GM19099 (cell line): ENCODE results near the gene EFNA5.

Source experiments
- POLR2A ChIP-seq: IDR thresholded peaks from 3 replicates; pipeline ENCODE4 v1.6.1; 2011; ENCODE audit warnings: low read depth; ENCODE audit not compliant: insufficient read length; ENCODE audit errors: extremely low read depth

The EFNA5 gene

DNA sequence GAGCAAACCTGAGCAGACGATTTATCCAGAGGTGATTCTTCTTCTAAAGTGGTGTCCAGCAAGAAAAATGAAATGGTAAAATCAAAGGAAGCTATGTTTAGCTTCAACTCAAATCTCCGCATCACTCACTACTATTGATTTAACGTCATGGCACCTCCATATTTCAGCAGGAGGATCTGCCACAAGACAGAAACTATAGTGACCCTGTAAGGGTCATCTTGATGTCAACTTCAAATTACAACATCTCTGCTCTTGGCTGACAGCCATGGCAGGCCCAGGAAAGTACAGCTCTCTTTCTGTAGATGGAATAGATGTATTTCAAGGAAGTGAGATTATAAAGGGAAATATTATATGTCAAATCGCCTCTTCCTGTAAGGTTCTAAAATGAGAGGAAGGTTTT, 10.1 kb upstream of the EFNA5 start:
- no peak for TF ChIP-seq POLR2A

DNA sequence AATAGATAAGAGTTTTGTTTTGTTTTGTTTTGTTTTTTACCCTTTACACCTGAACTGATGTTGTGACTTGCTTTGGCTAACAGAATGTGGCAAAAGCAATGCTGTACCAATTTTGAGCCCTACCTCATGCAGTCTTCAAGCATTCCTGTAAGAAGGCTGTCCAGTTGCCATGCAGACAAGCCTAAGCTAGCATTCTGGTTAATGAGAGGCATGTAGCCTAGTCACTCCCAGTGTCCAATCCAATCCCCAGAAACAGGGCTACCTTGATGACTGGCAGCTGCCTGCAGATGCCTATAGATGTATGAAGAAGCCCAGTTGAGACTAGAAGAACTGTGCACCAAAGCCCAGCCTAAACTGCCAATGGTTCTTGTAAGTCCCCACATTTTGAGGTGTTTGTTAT, 9.4 kb upstream of the EFNA5 start:
- TF ChIP-seq POLR2A = no peak

DNA sequence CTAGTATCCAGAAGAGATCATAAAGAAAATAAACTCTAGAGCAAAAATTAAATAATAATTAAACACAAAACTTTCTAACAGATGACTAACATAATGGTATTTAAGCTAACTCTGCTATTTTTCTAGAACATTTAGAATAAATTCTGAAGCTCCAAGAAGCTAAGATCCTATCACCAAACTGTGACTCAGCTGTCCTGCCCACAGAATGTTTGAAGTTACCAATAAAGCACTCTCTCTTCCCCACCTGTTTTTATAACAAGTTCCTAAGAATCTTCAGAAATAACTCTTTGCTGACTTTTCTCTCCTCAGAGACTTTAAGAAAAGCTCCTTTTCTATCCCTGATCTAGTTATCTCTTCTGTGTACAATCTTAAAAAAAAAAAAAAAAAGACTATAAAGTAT, 6.0 kb upstream of the EFNA5 start:
- no peak for TF ChIP-seq POLR2A

DNA sequence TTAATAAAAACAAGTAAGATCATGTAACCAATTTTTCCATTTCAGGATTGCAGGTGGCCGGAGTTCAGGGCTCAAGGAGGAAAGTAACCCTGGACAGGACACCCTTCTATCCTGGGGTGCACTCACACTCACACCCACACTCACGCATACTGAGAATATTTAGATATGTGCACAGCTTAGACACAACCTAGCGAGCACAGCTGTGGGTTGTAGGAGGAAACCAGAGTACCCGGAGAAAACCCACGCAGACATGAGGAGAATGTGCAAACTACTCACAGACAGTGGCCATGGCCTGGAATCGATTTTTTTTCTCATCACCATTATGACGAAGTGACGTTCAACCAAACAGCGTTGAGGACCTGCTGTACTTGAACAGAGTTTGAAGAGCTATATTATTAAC, 4.5 kb upstream of the EFNA5 start:
- no peak for TF ChIP-seq POLR2A

DNA sequence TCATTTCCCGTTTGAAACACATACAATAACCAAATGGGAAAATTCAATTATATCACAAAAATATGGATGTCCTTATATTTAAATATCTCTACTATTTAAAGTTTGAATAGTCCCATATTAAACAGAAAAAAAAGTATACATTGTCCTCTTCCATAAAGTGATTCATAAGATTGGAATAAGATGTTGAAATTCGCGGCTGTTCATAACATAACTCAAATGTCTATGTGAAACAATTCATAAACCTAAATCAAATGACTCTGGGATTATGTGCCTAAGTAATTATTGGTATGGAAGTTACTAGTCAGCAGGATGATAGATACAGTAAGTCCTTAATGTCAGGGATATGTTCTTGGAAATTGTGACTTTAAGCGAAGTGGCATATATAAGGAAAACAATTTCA, 3.9 kb upstream of the EFNA5 start:
- no peak for TF ChIP-seq POLR2A

DNA sequence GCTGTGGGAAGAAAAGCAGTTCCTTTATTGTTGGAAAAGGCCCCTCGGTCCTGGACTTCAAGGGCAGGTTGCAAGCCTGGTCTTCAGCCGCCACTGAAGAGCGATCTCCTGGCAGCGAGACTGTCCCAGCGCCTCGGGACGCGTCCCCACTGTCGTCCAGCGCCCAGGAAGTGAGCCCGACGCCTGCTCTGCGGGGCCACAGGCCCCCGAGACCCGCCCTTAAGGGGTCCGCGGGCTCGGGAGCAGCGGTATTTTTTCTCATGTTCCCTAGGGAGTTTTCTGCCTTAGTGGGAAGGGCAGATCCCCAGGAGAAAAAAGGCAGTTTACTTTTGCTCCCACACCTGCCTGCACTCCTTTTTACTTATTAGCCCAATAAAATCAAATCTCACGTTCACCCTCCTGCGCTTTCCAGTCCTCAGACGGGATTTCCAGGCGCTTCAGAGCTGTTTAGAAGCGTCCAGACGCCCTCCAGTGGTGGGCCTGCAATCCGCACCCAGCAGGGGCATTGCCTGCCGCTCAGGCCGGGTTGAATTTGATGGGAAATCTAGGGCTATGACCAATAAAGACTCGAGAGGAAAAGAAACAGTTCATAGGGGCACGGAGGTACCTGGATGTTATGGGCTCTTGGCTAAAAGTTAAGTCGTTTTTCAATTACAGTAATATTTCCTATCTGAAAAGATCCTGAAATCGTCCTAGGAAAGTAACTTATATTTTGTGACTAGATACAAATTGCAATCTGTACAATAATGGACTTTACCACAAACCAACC, 2.8 kb upstream of the EFNA5 start:
- no peak for TF ChIP-seq POLR2A

DNA sequence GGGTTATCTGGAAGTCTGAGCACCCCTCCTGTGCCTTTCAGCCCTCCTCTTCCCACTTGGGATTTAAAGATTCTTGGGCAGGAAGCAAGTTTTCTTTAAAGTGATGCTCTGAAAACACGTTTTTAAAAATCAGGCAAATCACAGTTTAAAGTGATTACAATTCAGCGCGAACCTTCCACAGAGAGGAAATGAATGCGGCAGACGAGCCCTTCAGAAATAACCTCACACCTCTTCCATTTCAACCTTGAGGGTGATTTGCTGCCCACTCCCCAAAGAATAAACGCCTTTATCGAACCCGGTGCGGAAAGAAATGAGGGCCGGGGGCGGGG, 2.3 kb upstream of the EFNA5 start:
- TF ChIP-seq POLR2A = no peak

DNA sequence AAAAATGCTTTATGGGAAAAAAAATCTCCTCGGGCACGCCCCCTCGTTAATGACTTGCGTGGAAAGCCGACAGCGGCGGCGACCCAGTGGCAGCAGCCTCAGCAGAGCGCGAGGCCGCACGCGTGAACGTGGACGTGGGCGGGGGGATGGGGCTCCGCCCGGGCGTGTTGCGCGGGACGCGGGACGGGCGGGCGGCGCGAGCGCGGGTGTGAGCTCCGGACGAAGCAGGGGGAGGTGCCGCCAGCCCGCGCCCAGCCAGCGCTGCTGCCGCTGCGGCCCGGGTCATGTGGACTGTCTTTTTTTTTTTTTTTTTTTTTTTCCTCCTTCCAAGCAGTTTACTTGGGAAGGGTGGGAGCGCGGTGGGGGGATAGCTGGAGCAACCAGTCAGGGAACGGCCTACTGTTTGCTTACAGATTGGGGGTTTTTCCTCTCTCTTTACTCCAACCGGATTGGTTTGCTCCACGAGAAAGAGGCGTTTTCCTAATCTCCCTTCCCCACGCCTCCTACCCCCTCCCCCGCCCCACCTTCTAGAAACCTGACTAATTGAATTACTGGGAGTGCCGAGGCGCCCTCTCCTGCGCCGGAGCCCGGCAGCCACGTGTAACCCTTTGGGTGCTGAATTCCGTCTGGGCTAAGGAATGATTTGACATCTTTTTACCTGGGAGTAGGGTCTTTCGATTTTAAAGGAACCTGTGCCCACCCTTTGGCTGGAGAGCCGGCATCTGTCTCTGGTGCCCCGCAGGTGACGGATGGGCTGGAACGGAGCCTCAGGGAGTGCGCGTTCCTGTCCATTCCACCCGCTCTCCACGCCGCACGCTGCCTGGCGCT, 1.7 kb upstream of the EFNA5 start:
- TF ChIP-seq POLR2A = no peak

DNA sequence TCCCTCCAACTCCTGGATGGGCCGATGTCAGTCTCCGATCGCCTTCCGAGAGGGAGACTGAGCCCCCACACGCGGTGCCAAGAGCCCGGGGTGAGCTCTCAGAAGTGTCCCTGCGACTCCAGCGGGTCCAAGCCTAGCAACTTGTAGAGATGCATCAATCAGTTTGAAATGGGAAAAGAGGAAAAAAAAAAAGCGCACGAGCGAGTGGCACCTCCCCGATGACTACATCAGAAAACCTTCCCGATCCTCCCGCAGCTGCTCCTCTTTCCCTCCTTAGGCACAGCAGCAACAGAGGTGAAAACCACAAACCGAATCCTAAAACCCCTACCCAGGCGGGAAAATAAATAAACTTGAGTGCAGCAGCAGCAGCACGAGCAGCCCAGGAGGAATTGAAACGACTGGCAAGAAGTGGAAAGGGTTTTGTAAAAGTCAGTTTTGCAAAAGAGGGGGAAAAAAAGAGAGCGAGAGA, 1.0 kb upstream of the EFNA5 start:
- TF ChIP-seq POLR2A = no peak

DNA sequence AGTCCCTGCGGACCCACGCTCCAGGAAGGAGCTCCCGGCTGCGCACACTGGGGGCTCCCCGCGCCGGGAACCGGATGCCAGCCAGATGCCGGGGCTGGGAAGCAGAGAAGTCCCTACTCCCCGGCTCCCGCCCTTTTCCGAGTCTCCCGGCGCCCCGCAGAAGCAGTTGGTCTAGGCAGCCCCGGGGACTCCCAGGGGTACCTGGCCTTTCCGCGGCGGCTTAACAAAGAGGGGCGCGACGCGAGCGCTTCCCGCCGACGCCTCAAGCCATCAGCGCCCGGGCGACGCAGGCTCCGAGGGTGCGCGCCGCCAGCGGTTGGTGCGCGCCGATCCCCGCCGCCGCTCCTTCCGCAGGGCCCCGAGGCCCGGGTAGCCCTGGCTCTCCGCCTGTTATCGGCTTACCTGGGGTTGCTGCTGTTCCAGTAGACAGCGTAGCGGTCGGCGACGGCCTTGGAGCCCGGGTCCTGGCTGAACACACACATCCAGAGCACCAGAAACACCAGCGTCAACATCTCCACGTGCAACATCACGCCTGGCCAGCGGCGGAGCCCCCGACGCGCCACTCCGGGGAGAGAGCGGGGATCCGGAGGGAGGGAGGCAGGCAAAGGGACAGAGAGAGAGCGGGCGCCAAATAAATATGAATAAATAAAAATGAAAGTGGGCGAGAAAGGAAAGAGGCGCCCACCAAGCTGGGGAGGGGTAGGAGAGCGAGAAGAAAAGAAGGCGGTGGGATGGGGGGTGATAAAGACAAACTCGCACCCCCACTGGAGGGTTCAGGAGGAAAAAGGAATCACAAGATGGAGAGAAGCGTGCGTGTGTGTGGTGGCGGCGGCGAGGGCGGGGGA, 428 bp downstream of the EFNA5 start:
- TF ChIP-seq POLR2A = no peak

DNA sequence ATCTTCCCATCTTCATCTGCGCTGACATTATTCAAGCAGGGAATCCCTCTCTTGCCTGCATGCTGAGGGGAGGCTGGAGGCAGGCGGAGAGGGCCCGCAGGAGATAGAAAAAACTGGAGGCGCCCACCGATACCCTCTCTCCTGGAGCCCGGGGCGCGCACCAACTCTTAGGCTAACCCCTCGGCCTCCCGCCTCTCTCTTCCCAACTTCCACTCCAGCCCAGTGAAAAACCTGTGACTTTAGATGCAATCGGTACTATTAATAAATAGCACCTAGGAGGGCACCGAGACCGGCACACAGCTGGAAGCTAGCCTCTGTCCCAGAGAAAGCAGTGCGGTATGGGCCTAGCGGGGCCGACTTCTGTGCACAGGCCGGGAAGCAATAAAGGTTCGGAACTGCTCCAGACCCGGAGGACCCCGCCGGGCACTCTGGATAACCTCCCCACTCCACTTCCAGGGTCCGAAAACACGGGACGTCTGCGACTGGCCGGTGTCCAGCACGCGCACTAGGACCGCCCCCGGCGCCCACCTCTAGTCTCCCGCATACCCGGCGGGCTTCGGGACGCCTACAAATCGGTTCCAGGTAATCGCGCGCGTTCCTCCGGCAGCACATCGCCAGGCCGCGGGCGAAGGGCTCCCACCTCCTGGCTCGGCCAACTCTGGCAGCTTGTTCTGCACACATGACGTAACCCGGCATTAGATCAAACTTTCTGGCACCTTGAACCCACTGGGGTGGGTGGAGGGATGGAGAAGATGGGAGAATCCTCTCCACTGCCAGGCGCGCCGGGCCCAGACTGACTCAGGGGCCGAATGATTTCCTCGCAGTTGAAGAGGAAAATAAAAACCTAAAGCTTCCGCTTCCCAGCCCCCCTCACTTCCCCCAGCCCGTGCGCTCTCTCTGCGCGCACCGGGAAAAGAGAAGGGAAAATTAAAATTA, 1.4 kb downstream of the EFNA5 start:
- TF ChIP-seq POLR2A = no peak

DNA sequence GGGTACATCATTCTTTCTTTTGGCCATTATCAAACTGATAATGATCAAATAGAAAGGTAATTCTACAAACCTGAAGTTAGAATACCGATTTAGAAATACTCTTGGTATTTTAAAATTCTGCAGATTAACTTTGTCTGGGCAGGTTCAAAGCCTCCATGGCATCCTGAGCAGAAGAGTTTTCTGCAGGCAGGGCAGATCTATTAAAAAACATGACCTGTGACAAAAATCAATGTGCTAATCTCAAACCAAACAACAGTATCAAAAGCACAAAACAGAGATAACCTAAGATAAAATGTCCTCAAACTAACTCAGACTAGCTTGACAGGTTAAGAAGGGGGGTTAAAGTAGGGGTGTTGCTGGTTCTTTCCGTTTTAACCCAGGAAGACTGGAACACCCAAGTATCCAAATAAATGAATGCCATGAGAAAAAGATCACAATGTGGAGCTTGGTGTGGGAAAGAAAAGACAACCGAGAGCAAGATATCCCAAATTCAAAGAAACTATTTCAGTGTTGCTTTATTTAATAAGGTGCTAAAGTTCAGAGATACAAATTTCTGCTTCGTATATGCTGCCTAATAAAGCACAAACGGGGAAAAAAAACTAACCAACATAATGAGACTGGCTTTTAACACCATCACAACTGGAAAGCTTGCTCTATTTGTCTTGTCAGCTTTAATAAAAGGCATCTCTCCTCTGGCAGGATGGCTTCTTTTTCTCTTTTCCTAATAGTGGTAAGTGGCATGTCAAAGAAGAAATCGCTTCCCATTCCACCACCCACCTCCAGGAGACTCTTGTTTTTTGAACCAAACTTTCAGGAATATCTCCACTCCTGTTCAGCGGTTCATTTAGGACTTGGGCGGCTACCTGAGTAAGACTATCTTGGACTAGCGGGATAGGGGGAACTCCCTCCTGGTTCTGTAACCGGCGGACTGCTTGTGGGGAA, 2.3 kb downstream of the EFNA5 start:
- TF ChIP-seq POLR2A = no peak

DNA sequence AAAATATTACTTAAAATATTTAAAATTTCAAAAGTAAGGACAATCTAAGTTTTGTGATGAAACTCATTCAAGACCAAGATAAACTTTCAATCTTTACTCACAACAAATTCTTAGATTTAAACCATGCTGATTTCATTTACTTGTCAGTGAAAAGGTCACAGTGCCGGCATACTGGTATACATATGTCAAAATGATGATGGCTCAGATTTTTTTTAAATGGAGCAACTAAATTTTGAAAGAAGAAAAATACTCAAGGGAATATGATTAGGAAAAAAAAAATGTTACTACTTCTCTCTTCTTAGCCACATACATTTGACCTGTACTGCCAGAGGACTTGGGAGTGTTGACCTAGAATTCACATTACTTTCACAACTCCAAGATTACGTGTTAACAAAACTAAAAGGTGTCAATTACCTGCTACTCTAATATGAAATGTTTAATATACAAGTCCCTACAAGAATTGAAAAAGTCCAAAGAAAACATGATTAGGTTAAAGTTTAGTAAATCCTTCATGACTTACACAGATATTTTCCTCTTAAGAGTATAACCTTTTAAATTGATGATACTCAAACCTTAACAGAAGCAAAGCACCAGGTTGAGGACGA, 4.6 kb downstream of the EFNA5 start:
- TF ChIP-seq POLR2A = no peak

DNA sequence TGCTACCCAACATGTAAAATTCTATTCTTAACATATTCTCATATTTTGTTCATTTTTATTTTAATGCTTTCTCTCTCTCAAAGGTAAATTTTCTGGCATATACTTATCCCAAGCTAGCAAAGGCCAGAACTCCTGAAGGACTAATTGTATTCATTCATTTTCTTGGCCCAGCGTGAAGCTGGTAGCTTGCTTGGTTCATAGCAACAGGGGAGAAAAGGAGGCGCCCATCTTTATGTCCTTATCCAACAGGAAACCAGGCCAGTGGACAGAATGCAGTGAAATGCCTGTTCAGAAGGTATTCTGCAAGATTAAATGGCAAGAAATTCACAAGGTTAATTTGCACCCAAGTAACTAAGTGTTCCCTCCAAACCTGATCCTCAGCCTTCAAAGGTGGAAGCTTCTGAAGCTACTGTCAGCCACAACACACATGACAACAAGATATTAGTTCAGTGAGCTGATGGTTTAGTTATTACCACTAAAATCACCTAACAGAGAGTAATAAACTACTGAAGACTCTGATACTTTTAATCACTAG, 5.6 kb downstream of the EFNA5 start:
- no peak for TF ChIP-seq POLR2A
